ENCODE data around the gene HSD11B1L.
"Not testable (repeated sequence)": the region's sequence is repeated elsewhere in the genome, so short reads cannot be mapped to it uniquely, and the experiment has no call there.

Gene HSD11B1L

DNA sequence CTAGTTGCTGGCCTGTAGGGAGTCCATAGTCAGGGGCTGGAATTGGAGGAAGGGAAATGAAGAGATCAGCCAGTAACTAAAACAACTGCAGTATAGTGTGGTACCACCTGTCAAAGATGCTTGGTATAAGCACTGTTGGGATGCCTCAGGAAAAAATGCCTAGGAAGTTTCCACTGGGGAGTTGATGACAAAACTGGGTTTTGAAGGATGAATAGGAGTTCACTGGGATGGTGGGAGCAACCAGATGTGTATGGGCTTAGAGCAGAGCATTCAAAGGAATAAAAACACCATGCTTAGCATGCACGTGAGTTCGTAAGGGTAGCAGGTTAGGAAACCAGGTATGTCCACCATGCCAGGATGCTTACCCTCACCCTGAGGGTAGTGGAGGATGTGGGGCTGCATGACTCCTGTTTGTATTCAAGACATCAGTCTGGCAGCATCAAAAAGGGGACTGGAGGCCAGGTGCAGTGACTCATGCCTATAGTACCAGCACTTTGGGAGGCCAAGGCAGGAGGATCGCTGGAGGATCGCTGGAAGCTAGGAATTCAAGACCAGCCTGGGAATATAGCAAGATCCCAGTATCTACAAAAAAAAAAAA lies 46.7 kb downstream of the HSD11B1L start:
- no peak overlapping the region for H3K9ac ChIP-seq
- no peaks in the 10 kb centered on the region for H3K79me2 ChIP-seq
- no peaks in the 10 kb centered on the region for H3K27me3 ChIP-seq (ENCODE audit: control insufficient read depth, insufficient read depth, low read length)
- H2AFZ ChIP-seq: no peak overlapping the region
- H3K36me3 ChIP-seq (ENCODE audit: control insufficient read depth, insufficient read depth, low read length): no peaks in the 10 kb centered on the region
- H3K4me1 ChIP-seq: no peaks in the 10 kb centered on the region
- TF ChIP-seq, protein P1, sequence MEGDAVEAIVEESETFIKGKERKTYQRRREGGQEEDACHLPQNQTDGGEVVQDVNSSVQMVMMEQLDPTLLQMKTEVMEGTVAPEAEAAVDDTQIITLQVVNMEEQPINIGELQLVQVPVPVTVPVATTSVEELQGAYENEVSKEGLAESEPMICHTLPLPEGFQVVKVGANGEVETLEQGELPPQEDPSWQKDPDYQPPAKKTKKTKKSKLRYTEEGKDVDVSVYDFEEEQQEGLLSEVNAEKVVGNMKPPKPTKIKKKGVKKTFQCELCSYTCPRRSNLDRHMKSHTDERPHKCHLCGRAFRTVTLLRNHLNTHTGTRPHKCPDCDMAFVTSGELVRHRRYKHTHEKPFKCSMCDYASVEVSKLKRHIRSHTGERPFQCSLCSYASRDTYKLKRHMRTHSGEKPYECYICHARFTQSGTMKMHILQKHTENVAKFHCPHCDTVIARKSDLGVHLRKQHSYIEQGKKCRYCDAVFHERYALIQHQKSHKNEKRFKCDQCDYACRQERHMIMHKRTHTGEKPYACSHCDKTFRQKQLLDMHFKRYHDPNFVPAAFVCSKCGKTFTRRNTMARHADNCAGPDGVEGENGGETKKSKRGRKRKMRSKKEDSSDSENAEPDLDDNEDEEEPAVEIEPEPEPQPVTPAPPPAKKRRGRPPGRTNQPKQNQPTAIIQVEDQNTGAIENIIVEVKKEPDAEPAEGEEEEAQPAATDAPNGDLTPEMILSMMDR (IDR thresholded peaks at IDR 0.05): no peak
- H3K4me2 ChIP-seq (ENCODE audit: low read length): no peak overlapping the region
- no peaks in the 10 kb centered on the region for H3K9me3 ChIP-seq (ENCODE audit: control insufficient read depth, low read length)
- H3K4me3 ChIP-seq (ENCODE audit: low read depth, low read length): no peak overlapping the region
- H3K27ac ChIP-seq: no peak overlapping the region

DNA sequence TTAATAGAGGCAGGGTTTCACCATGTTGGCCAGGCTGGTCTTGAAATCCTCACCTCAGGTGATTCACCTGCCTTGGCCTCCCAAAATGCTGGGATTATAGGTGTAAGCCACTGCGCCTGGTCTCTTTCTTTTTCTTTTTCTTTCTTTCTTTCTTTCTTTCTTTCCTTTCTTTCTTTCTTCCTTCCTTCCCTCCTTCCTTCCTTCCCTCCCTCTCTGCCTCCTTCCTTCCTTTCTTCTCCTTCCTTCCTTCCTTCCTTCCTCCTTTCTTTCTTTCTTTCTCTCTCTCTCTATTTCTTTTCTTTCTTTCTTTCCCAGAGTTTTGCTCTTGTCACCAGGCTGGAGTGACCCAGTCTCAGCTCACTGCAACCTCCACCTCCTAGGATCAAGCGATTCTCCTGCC lies 52.3 kb downstream of the HSD11B1L start:
- not testable (repeated sequence) for H3K27me3 ChIP-seq (ENCODE audit: control insufficient read depth, insufficient read depth, low read length); H3K27ac ChIP-seq; H3K4me1 ChIP-seq; H3K4me2 ChIP-seq (ENCODE audit: low read length); H3K79me2 ChIP-seq; H3K36me3 ChIP-seq (ENCODE audit: control insufficient read depth, insufficient read depth, low read length); H2AFZ ChIP-seq; H3K9me3 ChIP-seq (ENCODE audit: control insufficient read depth, low read length); H3K9ac ChIP-seq; H3K4me3 ChIP-seq (ENCODE audit: low read depth, low read length)
